HL-60 (cell line): ENCODE results near the gene CHD5.

Source experiments
- DNase-seq, 2 experiments: peaks; one replicate each; pipeline ENCODE4 v3.0.0-alpha.2; 2010 to 2020; ENCODE audit warnings: low read depth in 1 of 2, low spot score in 1 of 2
- H3K27ac ChIP-seq: fragments of 250-450 bp; sonication (Bioruptor Pico); replicated peaks from 2 replicates; pipeline ENCODE4 v1.5.1; 2020; ENCODE audit warnings: mild to moderate bottlenecking, moderate library complexity
- H3K27me3 ChIP-seq: fragments of 250-450 bp; sonication (Bioruptor Pico); 2 replicates; pipeline ENCODE4 v1.5.1; 2021; ENCODE audit warnings: mild to moderate bottlenecking, moderate library complexity; ENCODE audit not compliant: insufficient read depth, poor library complexity, severe bottlenecking
- H3K4me3 ChIP-seq: replicated peaks from 2 replicates; pipeline ENCODE4 v1.5.1; 2011; ENCODE audit warnings: mild to moderate bottlenecking, control low read depth, low read length; ENCODE audit not compliant: insufficient read depth
- GABPA ChIP-seq: IDR thresholded peaks from 2 replicates; pipeline ENCODE4 v1.6.1; 2012; ENCODE audit warnings: low read depth
- POLR2AphosphoS5 ChIP-seq: IDR thresholded peaks from 2 replicates; pipeline ENCODE4 v1.6.1; 2012; ENCODE audit warnings: low read depth
- SPI1 ChIP-seq: IDR thresholded peaks from 2 replicates; pipeline ENCODE4 v1.6.1; 2012; ENCODE audit warnings: low read depth, mild to moderate bottlenecking, borderline replicate concordance
- TF ChIP-seq, protein P1 (sequence below): IDR thresholded peaks from 2 replicates; pipeline ENCODE4 v1.6.1; 2012; ENCODE audit warnings: low read depth; ENCODE audit not compliant: insufficient replicate concordance
- TF ChIP-seq, protein P2 (sequence below): IDR thresholded peaks from one replicate; pipeline ENCODE4 v1.5.1; 2011; ENCODE audit warnings: low read length, control low read depth, inconsistent platforms; ENCODE audit not compliant: insufficient read depth

Gene CHD5

DNA sequence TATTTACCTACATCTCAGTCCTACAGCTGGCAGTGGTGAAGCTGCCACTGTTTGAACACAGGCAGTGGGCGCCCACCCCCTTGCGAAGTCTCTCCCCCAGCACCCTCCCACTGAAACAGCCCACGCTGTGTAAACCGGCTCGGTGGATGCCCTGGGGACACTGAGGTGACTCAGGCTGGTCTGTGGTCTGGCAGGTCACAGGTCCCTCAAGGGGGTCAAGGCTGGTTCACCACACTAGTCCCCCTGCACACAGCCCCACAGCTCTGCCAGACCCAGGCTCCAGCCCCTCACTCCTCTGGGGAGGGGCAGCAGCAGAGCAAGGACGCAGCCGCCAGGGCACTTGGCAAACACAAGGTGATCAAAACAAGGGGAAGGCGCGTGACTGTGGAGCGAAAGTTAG is 7.6 kb downstream of the CHD5 start:
- H3K27me3 ChIP-seq = peaks cover 5% of the 10 kb centered on the region

DNA sequence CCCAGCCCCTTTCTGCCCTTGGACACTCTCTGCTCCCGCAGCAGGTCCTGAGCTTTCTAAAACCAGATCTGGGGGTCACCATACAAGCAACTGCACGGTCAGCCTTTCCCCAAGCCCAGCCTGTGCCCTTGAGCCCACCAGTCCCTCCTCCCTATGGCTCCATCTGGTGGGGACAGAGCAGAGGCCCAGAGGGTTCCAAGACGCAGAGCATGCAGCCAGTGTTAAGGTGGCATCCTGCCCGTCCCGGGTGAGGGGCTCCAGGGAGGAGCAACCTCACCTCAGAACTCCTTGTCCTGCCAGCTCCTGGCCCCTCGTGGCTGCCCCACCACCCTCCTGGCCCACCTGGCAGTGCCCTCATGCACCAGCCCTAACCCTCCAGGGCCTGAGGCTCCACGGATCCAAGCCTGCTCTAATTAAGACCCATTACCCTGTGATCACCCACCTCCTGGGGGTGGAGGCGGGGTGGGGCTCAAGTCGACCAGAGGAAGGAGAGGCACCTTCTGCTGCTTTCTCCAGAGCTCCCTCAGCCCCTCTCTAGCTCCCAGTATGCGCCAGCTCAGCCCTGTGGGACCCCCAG is 8.5 kb downstream of the CHD5 start:
- Histone ChIP-seq H3K4me3 (no peak overlapping the region), H3K27ac (no peak overlapping the region), H3K27me3 (no peaks in the 10 kb centered on the region)
- no peak for DNase-seq
- TF ChIP-seq, protein P1, sequence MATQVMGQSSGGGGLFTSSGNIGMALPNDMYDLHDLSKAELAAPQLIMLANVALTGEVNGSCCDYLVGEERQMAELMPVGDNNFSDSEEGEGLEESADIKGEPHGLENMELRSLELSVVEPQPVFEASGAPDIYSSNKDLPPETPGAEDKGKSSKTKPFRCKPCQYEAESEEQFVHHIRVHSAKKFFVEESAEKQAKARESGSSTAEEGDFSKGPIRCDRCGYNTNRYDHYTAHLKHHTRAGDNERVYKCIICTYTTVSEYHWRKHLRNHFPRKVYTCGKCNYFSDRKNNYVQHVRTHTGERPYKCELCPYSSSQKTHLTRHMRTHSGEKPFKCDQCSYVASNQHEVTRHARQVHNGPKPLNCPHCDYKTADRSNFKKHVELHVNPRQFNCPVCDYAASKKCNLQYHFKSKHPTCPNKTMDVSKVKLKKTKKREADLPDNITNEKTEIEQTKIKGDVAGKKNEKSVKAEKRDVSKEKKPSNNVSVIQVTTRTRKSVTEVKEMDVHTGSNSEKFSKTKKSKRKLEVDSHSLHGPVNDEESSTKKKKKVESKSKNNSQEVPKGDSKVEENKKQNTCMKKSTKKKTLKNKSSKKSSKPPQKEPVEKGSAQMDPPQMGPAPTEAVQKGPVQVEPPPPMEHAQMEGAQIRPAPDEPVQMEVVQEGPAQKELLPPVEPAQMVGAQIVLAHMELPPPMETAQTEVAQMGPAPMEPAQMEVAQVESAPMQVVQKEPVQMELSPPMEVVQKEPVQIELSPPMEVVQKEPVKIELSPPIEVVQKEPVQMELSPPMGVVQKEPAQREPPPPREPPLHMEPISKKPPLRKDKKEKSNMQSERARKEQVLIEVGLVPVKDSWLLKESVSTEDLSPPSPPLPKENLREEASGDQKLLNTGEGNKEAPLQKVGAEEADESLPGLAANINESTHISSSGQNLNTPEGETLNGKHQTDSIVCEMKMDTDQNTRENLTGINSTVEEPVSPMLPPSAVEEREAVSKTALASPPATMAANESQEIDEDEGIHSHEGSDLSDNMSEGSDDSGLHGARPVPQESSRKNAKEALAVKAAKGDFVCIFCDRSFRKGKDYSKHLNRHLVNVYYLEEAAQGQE = no peak
- no peak for TF ChIP-seq POLR2AphosphoS5
- no peak for TF ChIP-seq SPI1
- TF ChIP-seq, protein P2, sequence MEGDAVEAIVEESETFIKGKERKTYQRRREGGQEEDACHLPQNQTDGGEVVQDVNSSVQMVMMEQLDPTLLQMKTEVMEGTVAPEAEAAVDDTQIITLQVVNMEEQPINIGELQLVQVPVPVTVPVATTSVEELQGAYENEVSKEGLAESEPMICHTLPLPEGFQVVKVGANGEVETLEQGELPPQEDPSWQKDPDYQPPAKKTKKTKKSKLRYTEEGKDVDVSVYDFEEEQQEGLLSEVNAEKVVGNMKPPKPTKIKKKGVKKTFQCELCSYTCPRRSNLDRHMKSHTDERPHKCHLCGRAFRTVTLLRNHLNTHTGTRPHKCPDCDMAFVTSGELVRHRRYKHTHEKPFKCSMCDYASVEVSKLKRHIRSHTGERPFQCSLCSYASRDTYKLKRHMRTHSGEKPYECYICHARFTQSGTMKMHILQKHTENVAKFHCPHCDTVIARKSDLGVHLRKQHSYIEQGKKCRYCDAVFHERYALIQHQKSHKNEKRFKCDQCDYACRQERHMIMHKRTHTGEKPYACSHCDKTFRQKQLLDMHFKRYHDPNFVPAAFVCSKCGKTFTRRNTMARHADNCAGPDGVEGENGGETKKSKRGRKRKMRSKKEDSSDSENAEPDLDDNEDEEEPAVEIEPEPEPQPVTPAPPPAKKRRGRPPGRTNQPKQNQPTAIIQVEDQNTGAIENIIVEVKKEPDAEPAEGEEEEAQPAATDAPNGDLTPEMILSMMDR = no peak
- TF ChIP-seq GABPA = no peak

More for the DNA sequence above, 7.6 kb downstream of the CHD5 start:
- TF ChIP-seq GABPA (no peak), POLR2AphosphoS5 (no peak), SPI1 (no peak)
- TF ChIP-seq, protein P2 = no peak
- TF ChIP-seq, protein P1 = no peak
- DNase-seq = no peak
- Histone ChIP-seq H3K4me3 (no peak overlapping the region), H3K27ac (no peak overlapping the region)

DNA sequence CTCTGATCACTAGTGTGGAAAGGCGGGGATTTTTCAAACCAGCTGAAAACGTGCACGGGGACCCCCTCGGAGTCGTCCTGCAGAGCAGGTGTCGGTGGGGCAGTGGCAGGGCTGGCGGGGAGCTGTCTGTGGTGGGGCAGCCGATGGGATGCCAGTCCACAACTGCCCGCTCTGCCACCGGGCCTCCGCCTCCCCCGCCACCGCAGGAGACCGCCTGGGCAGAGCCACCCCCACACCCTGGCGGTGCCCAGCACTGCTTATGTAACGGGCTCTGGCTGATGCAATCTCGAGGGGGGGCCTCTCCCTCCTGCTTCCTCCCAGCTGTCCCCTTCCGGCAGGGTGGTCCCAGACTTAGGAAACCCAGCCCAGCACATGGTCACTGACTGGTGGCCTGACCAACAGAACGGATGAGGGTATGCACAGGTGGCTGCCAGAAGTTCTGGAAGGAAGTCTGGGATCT is 9.3 kb downstream of the CHD5 start:
- Histone ChIP-seq H3K4me3 (no peak overlapping the region), H3K27ac (no peak overlapping the region), H3K27me3 (no peaks in the 10 kb centered on the region)
- peak in 1 of 2 experiments; percentile 50 for DNase-seq
- peak; percentile 72 for TF ChIP-seq POLR2AphosphoS5
- TF ChIP-seq, protein P2 = no peak
- TF ChIP-seq SPI1 = no peak
- no peak for TF ChIP-seq GABPA
- TF ChIP-seq, protein P1 = peak; percentile 50
